Measurements from ENCODE around the gene TNIP2. TPM values are rescaled to one million over a fixed set of nuclear protein-coding genes. Genes with fewer than 3 reads are reported as not detected.

The TNIP2 gene
- total RNA-seq, 2 donors from 2014 or later = 33.1 to 36.5 TPM

- H3K36me3 ChIP-seq (ENCODE audit: control insufficient read depth, insufficient read depth, low read length) = no peaks in the 10 kb centered on the region
- WGBS, 2 experiments (ENCODE audit: insufficient coverage in 1 of 2, insufficient read length in 1 of 2) = 52 to 55% methylated on average over 14 to 29 of the region's 29 CpGs
- no peak overlapping the region for H3K4me3 ChIP-seq (ENCODE audit: low read length)
- no peaks in the 10 kb centered on the region for H3K27me3 ChIP-seq (ENCODE audit: control insufficient read depth, insufficient read depth, low read length, poor library complexity, severe bottlenecking)
- no peak overlapping the region for H3K4me3 Mint-ChIP-seq
- no peak overlapping the region for H3K9ac ChIP-seq (ENCODE audit: extremely low read depth, low read length, poor library complexity, severe bottlenecking)
- no peaks in the 10 kb centered on the region for H3K36me3 Mint-ChIP-seq (ENCODE audit: low read depth)
- TF ChIP-seq CTCF (conservative IDR thresholded peaks at IDR 0.05) = no peak
- H3K9me3 Mint-ChIP-seq = no peaks in the 10 kb centered on the region
- H3K27ac ChIP-seq (ENCODE audit: low read depth, low read length) = peak overlapping the region; percentile 68
- H3K27me3 Mint-ChIP-seq (ENCODE audit: insufficient read depth) = no peaks in the 10 kb centered on the region
- no peaks in the 10 kb centered on the region for H3K4me1 ChIP-seq (ENCODE audit: control insufficient read depth, insufficient read depth, low read length)
- peaks cover 7% of the 10 kb centered on the region for H3K4me1 Mint-ChIP-seq
- peak overlapping the region; percentile 48 for H3K27ac Mint-ChIP-seq
- DNase-seq = peak; percentile 87
- no peaks in the 10 kb centered on the region for H3K9me3 ChIP-seq (ENCODE audit: control insufficient read depth, low read length)
Measured at GRCh38 chr4:2800691-2801596, 44.8 kb upstream of the TNIP2 start.

GRCh38 chr4:2799971-2800690 is 44.0 kb upstream of the TNIP2 start:
- H3K9ac ChIP-seq (ENCODE audit: extremely low read depth, low read length, poor library complexity, severe bottlenecking) = no peak overlapping the region

More at GRCh38 chr4:2799971-2800690, 44.0 kb upstream of the TNIP2 start:
- H3K27ac ChIP-seq (ENCODE audit: low read depth, low read length) = no peak overlapping the region
- no peaks in the 10 kb centered on the region for H3K4me1 ChIP-seq (ENCODE audit: control insufficient read depth, insufficient read depth, low read length)
- H3K27me3 ChIP-seq (ENCODE audit: control insufficient read depth, insufficient read depth, low read length, poor library complexity, severe bottlenecking) = no peaks in the 10 kb centered on the region
- Mint-ChIP-seq H3K36me3 (ENCODE audit: low read depth) (no peaks in the 10 kb centered on the region), H3K4me3 (no peak overlapping the region), H3K9me3 (no peaks in the 10 kb centered on the region), H3K27ac (no peak overlapping the region), H3K4me1 (peaks cover 7% of the 10 kb centered on the region), H3K27me3 (ENCODE audit: insufficient read depth) (peaks cover 3% of the 10 kb centered on the region)
- 84 to 86% methylated on average over 5 to 23 of the region's 23 CpGs for WGBS, 2 experiments (ENCODE audit: insufficient coverage in 1 of 2, insufficient read length in 1 of 2)
- TF ChIP-seq CTCF (conservative IDR thresholded peaks at IDR 0.05) = no peak
- H3K4me3 ChIP-seq (ENCODE audit: low read length) = no peak overlapping the region
- H3K36me3 ChIP-seq (ENCODE audit: control insufficient read depth, insufficient read depth, low read length) = no peaks in the 10 kb centered on the region
- no peaks in the 10 kb centered on the region for H3K9me3 ChIP-seq (ENCODE audit: control insufficient read depth, low read length)
- no peak for DNase-seq
